Astrocyte (in vitro differentiated cells and primary cell): Measurements from ENCODE around the gene S100PBP. TPM values are rescaled to one million over a fixed set of nuclear protein-coding genes. Genes with fewer than 3 reads are reported as not detected.

ENCODE experiments used
- DNase-seq: peaks from one replicate; pipeline ENCODE4 v3.0.0-alpha.2; 2010; ENCODE audit warnings: low read depth
- FAIRE-seq: peaks from 2 replicates; lab custom pipeline; 2011; peaks lifted over from hg19 to GRCh38; lab: Jason Lieb, UNC
- H2AFZ ChIP-seq: 2 replicates; pipeline ENCODE4 v1.6.0; 2012; ENCODE audit warnings: low read depth, low read length, inconsistent platforms
- H3K27ac ChIP-seq: 2 replicates; pipeline ENCODE4 v1.5.1; 2011; ENCODE audit warnings: low read depth, low read length, inconsistent platforms
- H3K27me3 ChIP-seq: 2 replicates; pipeline ENCODE4 v1.6.0; 2011; ENCODE audit warnings: low read length, inconsistent platforms; ENCODE audit not compliant: insufficient read depth
- H3K36me3 ChIP-seq: 2 replicates; pipeline ENCODE4 v1.5.1; 2011; ENCODE audit warnings: low read length, inconsistent platforms; ENCODE audit not compliant: insufficient read depth
- H3K4me1 ChIP-seq: 2 replicates; pipeline ENCODE4 v1.5.1; 2011; ENCODE audit warnings: low read length, inconsistent platforms; ENCODE audit not compliant: insufficient read depth
- H3K4me2 ChIP-seq: 2 replicates; pipeline ENCODE4 v1.6.0; 2012; ENCODE audit warnings: low read length, inconsistent platforms
- H3K4me3 ChIP-seq: 2 replicates; pipeline ENCODE4 v1.5.1; 2011; ENCODE audit warnings: low read depth, mild to moderate bottlenecking, low read length, inconsistent platforms; ENCODE audit not compliant: insufficient read depth
- H3K79me2 ChIP-seq: 2 replicates; pipeline ENCODE4 v1.6.0; 2012; ENCODE audit warnings: mild to moderate bottlenecking, low read length, inconsistent platforms; ENCODE audit not compliant: insufficient read depth
- H3K9ac ChIP-seq: 2 replicates; pipeline ENCODE4 v1.6.0; 2012; ENCODE audit warnings: mild to moderate bottlenecking, low read length, inconsistent platforms
- H3K9me3 ChIP-seq: 2 replicates; pipeline ENCODE4 v1.5.1; 2012; ENCODE audit warnings: low read depth, mild to moderate bottlenecking, low read length, inconsistent platforms; ENCODE audit not compliant: insufficient read depth
- H4K20me1 ChIP-seq: 2 replicates; pipeline ENCODE4 v1.6.0; 2012; ENCODE audit warnings: low read length, inconsistent platforms; ENCODE audit not compliant: insufficient read depth
- H3K27ac Mint-ChIP-seq: one replicate; pipeline ENCODE4 v1.8.0; 2021; ENCODE audit warnings: mild to moderate bottlenecking, mixed read lengths; ENCODE audit not compliant: unreplicated experiment
- H3K27me3 Mint-ChIP-seq: one replicate; pipeline ENCODE4 v1.8.0; 2021; ENCODE audit warnings: low read depth, mixed read lengths; ENCODE audit not compliant: unreplicated experiment
- H3K36me3 Mint-ChIP-seq: one replicate; pipeline ENCODE4 v1.8.0; 2021; ENCODE audit warnings: low read depth, mixed read lengths; ENCODE audit not compliant: unreplicated experiment
- H3K4me1 Mint-ChIP-seq: one replicate; pipeline ENCODE4 v1.8.0; 2021; ENCODE audit warnings: low read depth, mixed read lengths; ENCODE audit not compliant: unreplicated experiment
- H3K4me3 Mint-ChIP-seq: one replicate; pipeline ENCODE4 v1.8.0; 2021; ENCODE audit warnings: mild to moderate bottlenecking, moderate library complexity, mixed read lengths; ENCODE audit not compliant: unreplicated experiment
- H3K9me3 Mint-ChIP-seq: one replicate; pipeline ENCODE4 v1.8.0; 2021; ENCODE audit warnings: mild to moderate bottlenecking, mixed read lengths; ENCODE audit not compliant: unreplicated experiment
- CTCF ChIP-seq: IDR thresholded peaks from 2 replicates; pipeline ENCODE4 v1.5.1; 2011; ENCODE audit warnings: low read depth, mild to moderate bottlenecking, inconsistent platforms, low read length, moderate library complexity; ENCODE audit not compliant: insufficient read depth
- EZH2 ChIP-seq: IDR thresholded peaks from 2 replicates; pipeline ENCODE4 v1.6.1; 2012; ENCODE audit warnings: mild to moderate bottlenecking, low read length, inconsistent platforms; ENCODE audit not compliant: insufficient read depth
- total RNA-seq: library from RNA; stranded (reverse); gene quantifications from 2 replicates; pipeline ENCODE4 v1.2.1, GENCODE V29; 2021

The S100PBP gene
- total RNA-seq, 1 donor from 2014 or later: 40.3 TPM

- Histone ChIP-seq H3K4me1 (no peaks in the 10 kb centered on the region), H4K20me1 (no peaks in the 10 kb centered on the region), H3K9ac (no peak overlapping the region), H3K4me3 (no peak overlapping the region), H3K4me2 (no peak overlapping the region), H3K27me3 (no peaks in the 10 kb centered on the region), H3K36me3 (peaks cover 53% of the 10 kb centered on the region), H3K27ac (no peak overlapping the region), H2AFZ (no peak overlapping the region), H3K9me3 (no peaks in the 10 kb centered on the region), H3K79me2 (peaks cover 4% of the 10 kb centered on the region)
- Mint-ChIP-seq H3K27me3 (no peaks in the 10 kb centered on the region), H3K27ac (no peak overlapping the region), H3K4me3 (no peak overlapping the region), H3K9me3 (no peaks in the 10 kb centered on the region), H3K4me1 (no peaks in the 10 kb centered on the region), H3K36me3 (peaks cover 8% of the 10 kb centered on the region)
- DNase-seq: no peak
- no peak for TF ChIP-seq EZH2
- no peak for TF ChIP-seq CTCF
- no peak for FAIRE-seq
Observed at GRCh38 chr1:32830092-32830852, 12.8 kb downstream of the S100PBP start.

- FAIRE-seq: no peak
- Histone ChIP-seq H3K27ac (no peak overlapping the region), H3K4me2 (no peak overlapping the region), H4K20me1 (no peaks in the 10 kb centered on the region), H3K36me3 (peaks cover 41% of the 10 kb centered on the region), H3K4me1 (no peaks in the 10 kb centered on the region), H3K9ac (no peak overlapping the region), H3K4me3 (no peak overlapping the region), H3K79me2 (no peaks in the 10 kb centered on the region), H3K27me3 (no peaks in the 10 kb centered on the region), H2AFZ (no peak overlapping the region), H3K9me3 (no peaks in the 10 kb centered on the region)
- H3K9me3 Mint-ChIP-seq: no peaks in the 10 kb centered on the region
- H3K27me3 Mint-ChIP-seq: no peaks in the 10 kb centered on the region
- no peak overlapping the region for H3K4me3 Mint-ChIP-seq
- no peak for DNase-seq
- no peaks in the 10 kb centered on the region for H3K4me1 Mint-ChIP-seq
- peaks cover 6% of the 10 kb centered on the region for H3K36me3 Mint-ChIP-seq
- no peak for TF ChIP-seq EZH2
- TF ChIP-seq CTCF: no peak
- H3K27ac Mint-ChIP-seq: no peak overlapping the region
Observed at GRCh38 chr1:32831878-32832277, 14.4 kb downstream of the S100PBP start.
